Testis (tissue), 3 donors: Measurements from ENCODE around the gene PDE6B. TPM values are rescaled to one million over a fixed set of nuclear protein-coding genes. Genes with fewer than 3 reads are reported as not detected.

Experiments
- DNase-seq: peaks from one replicate; pipeline ENCODE4 v3.0.0-alpha.2; 2019
- H3K27ac ChIP-seq, 2 donors: fragments of 200-600 bp; sonication (generic); one replicate each; pipeline ENCODE4 v1.5.1; 2019
- H3K27me3 ChIP-seq: fragments of 200-600 bp; sonication (generic); one replicate; pipeline ENCODE4 v1.5.1; 2019
- H3K36me3 ChIP-seq: fragments of 200-600 bp; sonication (generic); one replicate; pipeline ENCODE4 v1.5.1; 2017; ENCODE audit warnings: low read depth; ENCODE audit errors: missing control alignments
- H3K4me1 ChIP-seq: fragments of 200-600 bp; sonication (generic); one replicate; pipeline ENCODE4 v1.5.1; 2019
- H3K4me3 ChIP-seq, 2 donors: fragments of 200-600 bp; sonication (generic); one replicate each; pipeline ENCODE4 v1.5.1; 2017 to 2019
- H3K9me3 ChIP-seq: fragments of 200-600 bp; sonication (generic); one replicate; pipeline ENCODE4 v1.5.1; 2017
- CTCF ChIP-seq, 3 experiments: fragments of 450-650 bp in 2 of 3; fragments of 200-600 bp in 1 of 3; sonication (generic) in 1 of 3; IDR thresholded peaks; one replicate each; pipeline ENCODE4 v1.5.1; 2016 to 2019; ENCODE audit warnings: antibody characterized with exemption in 3 of 3, mild to moderate bottlenecking in 2 of 3, moderate library complexity in 1 of 3
- POLR2A ChIP-seq: fragments of 450-650 bp; IDR thresholded peaks from one replicate; pipeline ENCODE4 v1.6.1; 2017; ENCODE audit warnings: antibody characterized with exemption, mild to moderate bottlenecking, moderate library complexity
- WGBS, 2 donors: methylation state at CpG; one replicate each; pipeline ENCODE4 v1.1.5; 2018; 5-methylcytosine and 5-hydroxymethylcytosine counted together
- intact Hi-C: fragments of 100-400 bp; cut with DNase I; formaldehyde crosslinking; loops from one replicate; pipeline ENCODE4 v1.15.1; 2023; ENCODE audit warnings: low total_unique reads
- polyA plus RNA-seq: library from polyadenylated mRNA; stranded (reverse); fragments of 350-450 nt; fragmentation: Illumina TruSeq; extraction: RNeasy Lipid Tissue Mini Kit (QIAGEN cat#74804); gene quantifications from one replicate; pipeline ENCODE4 v1.2.3, GENCODE V29; 2014; ENCODE audit warnings: low read depth, low replicate concordance; ENCODE audit not compliant: insufficient read depth
- total RNA-seq, 2 donors: library from RNA; depleted of rRNA; stranded (reverse); fragments of >200 nt; gene quantifications; one replicate each; pipeline ENCODE4 v1.2.3, GENCODE V29; 2016

The PDE6B gene
- total and polyA plus RNA-seq, 3 donors from 2014 or later, result 5.9 to 11.4 (median 5.9) TPM

GRCh38 chr4:681736-682451 lies 56.5 kb downstream of the PDE6B start:
- no peaks in the 10 kb centered on the region for H3K9me3 ChIP-seq
- no peak for TF ChIP-seq POLR2A
- no peak for TF ChIP-seq CTCF (IDR thresholded peaks at IDR 0.05)
- H3K4me3 ChIP-seq, result peak overlapping the region in 1 of 2 donors; percentile 43
- peaks cover 16% of the 10 kb centered on the region for H3K4me1 ChIP-seq
- H3K27ac ChIP-seq, result no peak overlapping the region
- no peak for DNase-seq
- intact Hi-C loops, result no loop called here
- no peaks in the 10 kb centered on the region for H3K36me3 ChIP-seq
- WGBS, 2 donors, result 68% methylated on average over 46 of the region's 58 CpGs; no CpG with 5 or more reads in 1 of the 2 donors
- no peaks in the 10 kb centered on the region for H3K27me3 ChIP-seq

- intact Hi-C loops, result no loop called here
- no peak overlapping the region for H3K4me3 ChIP-seq
- WGBS, 2 donors, result 80 to 84% methylated on average over 5 to 23 of the region's 23 CpGs
- no peaks in the 10 kb centered on the region for H3K9me3 ChIP-seq
- DNase-seq, result no peak
- no peaks in the 10 kb centered on the region for H3K27me3 ChIP-seq
- H3K36me3 ChIP-seq, result no peaks in the 10 kb centered on the region
- TF ChIP-seq POLR2A (no peak), CTCF (IDR thresholded peaks at IDR 0.05) (no peak)
- peaks cover 16% of the 10 kb centered on the region for H3K4me1 ChIP-seq
- H3K27ac ChIP-seq, result no peak overlapping the region
Measured at GRCh38 chr4:682490-683172, 57.3 kb downstream of the PDE6B start.

GRCh38 chr4:683247-683897 lies 58.0 kb downstream of the PDE6B start:
- no peaks in the 10 kb centered on the region for H3K9me3 ChIP-seq
- no peaks in the 10 kb centered on the region for H3K36me3 ChIP-seq
- TF ChIP-seq CTCF (IDR thresholded peaks at IDR 0.05), result no peak
- no peak for TF ChIP-seq POLR2A
- H3K27ac ChIP-seq, result no peak overlapping the region
- DNase-seq, result no peak
- no peaks in the 10 kb centered on the region for H3K27me3 ChIP-seq
- peaks cover 16% of the 10 kb centered on the region for H3K4me1 ChIP-seq
- intact Hi-C loops, result no loop called here
- WGBS, 2 donors, result 72 to 81% methylated on average over 15 to 25 of the region's 25 CpGs
- no peak overlapping the region for H3K4me3 ChIP-seq

- Histone ChIP-seq H3K27me3 (no peaks in the 10 kb centered on the region), H3K27ac (no peak overlapping the region), H3K9me3 (no peaks in the 10 kb centered on the region), H3K4me1 (peaks cover 16% of the 10 kb centered on the region), H3K4me3 (no peak overlapping the region), H3K36me3 (no peaks in the 10 kb centered on the region)
- DNase-seq, result peak; percentile 90
- intact Hi-C loops, result no loop called here
- peak; percentile 38 to 71 (median 69) for TF ChIP-seq CTCF (IDR thresholded peaks at IDR 0.05)
- no peak for TF ChIP-seq POLR2A
- WGBS, 2 donors, result 58% methylated on average over 19 of the region's 19 CpGs; no CpG with 5 or more reads in 1 of the 2 donors
Measured at GRCh38 chr4:683982-684622, 58.7 kb downstream of the PDE6B start.
